Measurements from ENCODE around the gene MTREX.

The MTREX gene

GRCh38 chr5:55313870-55314617 lies 6.3 kb downstream of the MTREX start (continued):
- TF ChIP-seq SP2 (tag by site-specific recombination; IDR thresholded peaks at IDR 0.05): no peak
- no peak for TF ChIP-seq SP3 (tag by site-specific recombination; IDR thresholded peaks at IDR 0.05)
- no peak for TF ChIP-seq ZNF791 (tag by site-specific recombination; IDR thresholded peaks at IDR 0.05)

- POLR2A ChIA-PET: interaction anchor here (0.7 kb wide), 1 partner anchor 219 kb away, joined by 4 read pairs; no protein-coding TSS in a partner anchor
- CTCF ChIA-PET: interaction anchor here (1.2 kb wide), 1 partner anchor 9 kb away, joined by 3 read pairs; no protein-coding TSS in a partner anchor
- H3K36me3 ChIP-seq (ENCODE audit: control insufficient read depth in 2 of 2, insufficient read depth in 1 of 2, low read length in 2 of 2): no peaks in the 10 kb centered on the region
- H3K4me1 ChIP-seq (ENCODE audit: control insufficient read depth, insufficient read depth, low read length): peaks cover 2% of the 10 kb centered on the region; the same call in 1 of the 2 replicates
- no peak overlapping the region for H3K4me3 ChIP-seq (ENCODE audit: low read depth, low read length)
- no peaks in the 10 kb centered on the region for H3K9me3 ChIP-seq (ENCODE audit: control insufficient read depth, insufficient read depth, low read depth, low read length)
- TF ChIP-seq KLF7 (tag by site-specific recombination; IDR thresholded peaks at IDR 0.05; ENCODE audit: borderline replicate concordance) (no peak), ZNF692 (tag by site-specific recombination; IDR thresholded peaks at IDR 0.05) (no peak), ZFP3 (tag by site-specific recombination; IDR thresholded peaks at IDR 0.05; ENCODE audit: low read depth) (no peak), ZNF624 (tag by site-specific recombination; IDR thresholded peaks at IDR 0.05) (no peak), ZNF366 (tag by site-specific recombination; conservative IDR thresholded peaks at IDR 0.05) (no peak), KLF17 (tag by site-specific recombination; IDR thresholded peaks at IDR 0.05) (no peak), ZNF792 (tag by site-specific recombination; IDR thresholded peaks at IDR 0.05) (no peak), ZNF157 (tag by site-specific recombination; IDR thresholded peaks at IDR 0.05) (0 out of 2 replicates have a peak, but pooled peaks have one; percentile 26)
- H3K27ac ChIP-seq (ENCODE audit: extremely low read depth, low read depth, low read length): no peak overlapping the region
Measured at GRCh38 chr5:55316289-55316688, 8.5 kb downstream of the MTREX start.

GRCh38 chr5:55316837-55317236 lies 9.0 kb downstream of the MTREX start:
- POLR2A ChIA-PET: no interaction called here
- TF ChIP-seq ZNF747 (tag by site-specific recombination; IDR thresholded peaks at IDR 0.05) (no peak), ZNF513 (tag by site-specific recombination; IDR thresholded peaks at IDR 0.05) (no peak), ZXDB (tag by site-specific recombination; IDR thresholded peaks at IDR 0.05) (no peak), FEZF1 (tag by site-specific recombination; IDR thresholded peaks at IDR 0.05) (no peak), OSR2 (tag by site-specific recombination; IDR thresholded peaks at IDR 0.05) (no peak), BCL11A (tag by site-specific recombination; IDR thresholded peaks at IDR 0.05; ENCODE audit: low read depth) (no peak), ZNF660 (tag by site-specific recombination; IDR thresholded peaks at IDR 0.05) (no peak), PRDM2 (tag by site-specific recombination; IDR thresholded peaks at IDR 0.05; ENCODE audit: borderline replicate concordance) (no peak), SP7 (tag by site-specific recombination; IDR thresholded peaks at IDR 0.05) (no peak), PATZ1 (tag by site-specific recombination; IDR thresholded peaks at IDR 0.05) (no peak)

More at GRCh38 chr5:55316837-55317236, 9.0 kb downstream of the MTREX start:
- H3K9me3 ChIP-seq (ENCODE audit: control insufficient read depth, insufficient read depth, low read depth, low read length): no peaks in the 10 kb centered on the region
- H3K36me3 ChIP-seq (ENCODE audit: control insufficient read depth in 2 of 2, insufficient read depth in 1 of 2, low read length in 2 of 2): no peaks in the 10 kb centered on the region; a peak in 1 of 3 replicates
- H3K27ac ChIP-seq (ENCODE audit: extremely low read depth, low read depth, low read length): no peak overlapping the region
- CTCF ChIA-PET: interaction anchor here (0.5 kb wide), 1 partner anchor 129 kb away, joined by 4 read pairs; no protein-coding TSS in a partner anchor
- H3K4me1 ChIP-seq (ENCODE audit: control insufficient read depth, insufficient read depth, low read length): no peaks in the 10 kb centered on the region
- H3K4me3 ChIP-seq (ENCODE audit: low read depth, low read length): no peak overlapping the region
